ENCODE results near the gene TMEM101. TPM values are rescaled to one million over a fixed set of nuclear protein-coding genes. Genes with fewer than 3 reads are reported as not detected.
"Not testable (repeated sequence)": the region's sequence is repeated elsewhere in the genome, so short reads cannot be mapped to it uniquely, and the experiment has no call there.

TMEM101 gene
- total and polyA plus RNA-seq, 9 donors: 19.9 to 35.3 (median 23.5) TPM

GRCh38 chr17:44029736-44030135 is 15.0 kb upstream of the TMEM101 start:
- H3K9me3 ChIP-seq: no peaks in the 10 kb centered on the region
- TF ChIP-seq EP300 (IDR thresholded peaks at IDR 0.05) (no peak), POLR2A (IDR thresholded peaks at IDR 0.05) (no peak)
- WGBS, 3 donors: 75 to 78% (median 77%) methylated on average over 5 of the region's 5 CpGs
- no peaks in the 10 kb centered on the region for H3K36me3 ChIP-seq
- no peaks in the 10 kb centered on the region for H3K27me3 ChIP-seq
- no peak for DNase-seq
- no peak overlapping the region for H3K4me3 ChIP-seq
- no peaks in the 10 kb centered on the region for H3K4me1 ChIP-seq (ENCODE audit: insufficient read depth)
- intact Hi-C loops (cut with DNase I): no loop called here
- H3K27ac ChIP-seq: no peak overlapping the region

- WGBS, 3 donors: 74 to 82% (median 74%) methylated on average over 4 of the region's 4 CpGs
- Histone ChIP-seq H3K36me3 (no peaks in the 10 kb centered on the region), H3K27me3 (no peaks in the 10 kb centered on the region), H3K4me3 (no peak overlapping the region), H3K27ac (no peak overlapping the region), H3K9me3 (no peaks in the 10 kb centered on the region), H3K4me1 (ENCODE audit: insufficient read depth) (no peaks in the 10 kb centered on the region)
- DNase-seq: no peak
- intact Hi-C loops (cut with DNase I): no loop called here
- TF ChIP-seq POLR2A (IDR thresholded peaks at IDR 0.05) (no peak), CTCF (IDR thresholded peaks at IDR 0.05) (no peak), EP300 (IDR thresholded peaks at IDR 0.05) (no peak)
These were observed 10.1 kb upstream of the TMEM101 start for GRCh38 chr17:44024853-44025252.

- no peak for DNase-seq
- intact Hi-C loops (cut with DNase I): no loop called here
- H3K27me3 ChIP-seq: no peaks in the 10 kb centered on the region
- 65 to 86% (median 66%) methylated on average over 6 of the region's 6 CpGs for WGBS, 3 donors
- no peaks in the 10 kb centered on the region for H3K4me1 ChIP-seq (ENCODE audit: insufficient read depth)
- TF ChIP-seq CTCF (IDR thresholded peaks at IDR 0.05) (no peak), EP300 (IDR thresholded peaks at IDR 0.05) (no peak), POLR2A (IDR thresholded peaks at IDR 0.05) (no peak)
- H3K27ac ChIP-seq: no peak overlapping the region
- no peaks in the 10 kb centered on the region for H3K9me3 ChIP-seq
- H3K36me3 ChIP-seq: no peaks in the 10 kb centered on the region
- no peak overlapping the region for H3K4me3 ChIP-seq
These were observed 9.5 kb upstream of the TMEM101 start for GRCh38 chr17:44024271-44024663.

GRCh38 chr17:44023545-44024270 is 8.9 kb upstream of the TMEM101 start:
- WGBS, 3 donors: 78 to 87% (median 81%) methylated on average over 22 of the region's 22 CpGs
- no peak for DNase-seq
- TF ChIP-seq EP300 (IDR thresholded peaks at IDR 0.05) (no peak), POLR2A (IDR thresholded peaks at IDR 0.05) (no peak), CTCF (IDR thresholded peaks at IDR 0.05) (no peak)
- Histone ChIP-seq H3K36me3 (no peaks in the 10 kb centered on the region), H3K9me3 (no peaks in the 10 kb centered on the region), H3K27ac (no peak overlapping the region), H3K4me3 (no peak overlapping the region), H3K4me1 (ENCODE audit: insufficient read depth) (no peaks in the 10 kb centered on the region), H3K27me3 (no peaks in the 10 kb centered on the region)
- intact Hi-C loops (cut with DNase I): no loop called here

- H3K9me3 ChIP-seq: no peaks in the 10 kb centered on the region
- WGBS, 3 donors: 93 to 100% (median 94%) methylated on average over 2 of the region's 2 CpGs
- H3K36me3 ChIP-seq: no peaks in the 10 kb centered on the region
- TF ChIP-seq CTCF (IDR thresholded peaks at IDR 0.05): no peak
- no peak for TF ChIP-seq POLR2A (IDR thresholded peaks at IDR 0.05)
- no peak for TF ChIP-seq EP300 (IDR thresholded peaks at IDR 0.05)
- no peak overlapping the region for H3K27ac ChIP-seq
- no peak for DNase-seq
- H3K4me1 ChIP-seq (ENCODE audit: insufficient read depth): no peaks in the 10 kb centered on the region
- no peaks in the 10 kb centered on the region for H3K27me3 ChIP-seq
- H3K4me3 ChIP-seq: no peak overlapping the region
- intact Hi-C loops (cut with DNase I): no loop called here
These were observed 7.5 kb upstream of the TMEM101 start for GRCh38 chr17:44022246-44022645.

- not testable (repeated sequence) for H3K4me3 ChIP-seq
These were observed 6.5 kb upstream of the TMEM101 start for GRCh38 chr17:44021227-44021626.

More at GRCh38 chr17:44021227-44021626, 6.5 kb upstream of the TMEM101 start:
- intact Hi-C loops (cut with DNase I); H3K27ac ChIP-seq; H3K9me3 ChIP-seq; DNase-seq; H3K36me3 ChIP-seq; H3K27me3 ChIP-seq; H3K4me1 ChIP-seq (ENCODE audit: insufficient read depth): not testable (repeated sequence)
- WGBS, 3 donors: 92 to 94% (median 93%) methylated on average over 7 of the region's 7 CpGs
